Epithelial cell of esophagus (primary cell): ENCODE measurements around the gene PLXND1.

Source experiments
- DNase-seq: peaks from one replicate; pipeline ENCODE4 v3.0.0; 2010; ENCODE audit warnings: low read depth
- H3K4me3 ChIP-seq: 2 replicates; pipeline ENCODE4 v1.5.1; 2011; ENCODE audit warnings: mild to moderate bottlenecking, low read length, control low read depth
- CTCF ChIP-seq: IDR thresholded peaks from 2 replicates; pipeline ENCODE4 v1.5.1; 2011; ENCODE audit warnings: low read depth, mild to moderate bottlenecking, low read length, control low read depth, inconsistent platforms; ENCODE audit not compliant: insufficient read depth; ENCODE audit errors: missing control alignments

PLXND1 gene

GRCh38 chr3:129559565-129560079 lies 46.9 kb downstream of the PLXND1 start:
- H3K4me3 ChIP-seq: no peak overlapping the region
- no peak for DNase-seq

GRCh38 chr3:129558772-129559564 lies 47.5 kb downstream of the PLXND1 start:
- H3K4me3 ChIP-seq: no peak overlapping the region
- TF ChIP-seq CTCF: no peak
- no peak for DNase-seq

More at GRCh38 chr3:129559565-129560079, 46.9 kb downstream of the PLXND1 start:
- no peak for TF ChIP-seq CTCF

- no peak for DNase-seq
- H3K4me3 ChIP-seq: no peak overlapping the region
- TF ChIP-seq CTCF: no peak
Observed at GRCh38 chr3:129558081-129558771, 48.2 kb downstream of the PLXND1 start.

GRCh38 chr3:129557548-129557894 lies 49.0 kb downstream of the PLXND1 start:
- H3K4me3 ChIP-seq: no peak overlapping the region
- no peak for DNase-seq
- TF ChIP-seq CTCF: no peak

- TF ChIP-seq CTCF: no peak
- no peak overlapping the region for H3K4me3 ChIP-seq
- DNase-seq: no peak
Observed at GRCh38 chr3:129556890-129557547, 49.5 kb downstream of the PLXND1 start.

GRCh38 chr3:129556358-129556695 lies 50.1 kb downstream of the PLXND1 start:
- TF ChIP-seq CTCF: no peak
- H3K4me3 ChIP-seq: no peak overlapping the region
- DNase-seq: no peak
